ENCODE results near the gene ZBTB20.

Gene ZBTB20

DNA sequence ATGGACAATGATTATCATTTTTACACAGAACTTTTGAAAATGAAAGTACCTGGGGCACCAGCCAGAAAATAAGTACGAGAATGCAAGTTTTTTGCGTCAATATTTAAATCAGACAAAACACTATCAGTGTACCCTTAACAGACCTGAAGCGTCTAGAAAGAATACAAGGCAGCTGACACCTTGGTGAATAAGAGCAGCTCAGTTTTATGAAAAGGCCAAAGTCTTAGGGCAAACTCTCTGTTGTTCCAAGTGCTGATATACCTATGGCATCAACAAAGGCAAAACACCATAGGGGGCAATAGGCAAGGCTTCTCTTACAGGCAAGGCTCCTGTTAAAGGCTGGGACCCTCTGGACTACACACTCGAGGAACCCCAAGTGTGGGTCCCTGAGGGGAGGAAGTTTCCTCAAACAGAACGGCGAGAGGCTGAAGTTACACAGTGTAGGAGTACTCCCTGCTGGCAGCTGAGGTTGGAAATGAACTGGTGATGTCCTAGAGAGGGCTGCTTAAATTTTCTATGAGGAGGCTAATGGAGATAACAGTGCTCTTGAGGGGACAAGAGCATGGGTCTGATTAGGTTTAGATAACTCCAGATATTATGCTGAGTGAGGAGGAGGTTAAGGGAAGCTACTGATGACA is 562.2 kb downstream of the ZBTB20 start:
- no peak for DNase-seq (ENCODE audit: low read depth, low spot score)

DNA sequence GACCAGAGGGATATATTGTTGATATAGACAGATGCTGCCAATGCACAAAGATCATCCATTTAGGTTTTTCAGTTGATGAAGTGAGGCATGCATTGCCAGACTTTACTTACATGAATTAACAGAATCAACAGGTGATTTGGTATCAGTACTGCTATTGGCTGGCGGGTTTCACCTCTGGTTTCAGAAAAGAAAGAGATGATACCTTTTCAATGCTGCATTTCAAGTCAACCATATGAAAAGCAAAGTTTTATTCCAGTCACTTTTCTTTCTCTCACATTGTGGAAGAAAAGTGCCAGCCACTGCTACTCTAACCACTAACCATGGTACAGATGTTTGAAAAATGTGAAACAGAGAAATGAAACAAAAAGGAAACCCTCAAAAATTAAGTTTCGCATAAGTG is 564.2 kb downstream of the ZBTB20 start:
- DNase-seq (ENCODE audit: low read depth, low spot score), result no peak

DNA sequence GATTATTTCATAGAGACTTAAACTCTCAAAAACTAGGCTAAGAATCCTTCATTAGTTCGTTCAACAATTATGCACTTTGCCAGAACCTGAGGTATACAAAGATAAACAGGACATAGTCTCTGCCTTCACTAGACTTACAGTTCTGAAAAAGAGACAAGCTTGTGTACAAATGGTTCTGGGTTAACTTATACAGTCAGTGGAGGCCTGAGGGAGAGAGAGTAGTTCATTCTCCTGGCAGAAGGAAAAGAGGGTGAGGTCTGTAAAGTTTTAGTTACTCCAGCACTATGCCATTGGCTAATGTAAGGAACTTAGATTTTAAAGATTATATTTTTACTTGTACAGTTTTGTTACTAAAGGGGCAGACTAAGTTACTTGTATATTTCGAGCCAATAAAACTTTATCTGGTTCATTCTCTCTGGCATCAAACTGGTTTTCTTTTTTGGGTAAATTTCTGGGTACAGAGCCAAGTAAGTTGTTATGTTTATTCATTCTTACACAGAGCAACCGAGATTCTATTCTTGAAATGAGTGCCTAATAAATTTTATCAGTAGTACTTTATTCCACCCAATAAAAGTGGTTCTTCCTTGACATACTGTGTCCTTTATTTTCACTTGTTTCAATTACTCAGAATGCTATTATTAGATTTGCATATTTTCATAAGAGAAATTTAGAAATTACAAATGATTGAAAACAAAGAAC is 574.6 kb downstream of the ZBTB20 start:
- DNase-seq (ENCODE audit: low read depth, low spot score), result no peak

DNA sequence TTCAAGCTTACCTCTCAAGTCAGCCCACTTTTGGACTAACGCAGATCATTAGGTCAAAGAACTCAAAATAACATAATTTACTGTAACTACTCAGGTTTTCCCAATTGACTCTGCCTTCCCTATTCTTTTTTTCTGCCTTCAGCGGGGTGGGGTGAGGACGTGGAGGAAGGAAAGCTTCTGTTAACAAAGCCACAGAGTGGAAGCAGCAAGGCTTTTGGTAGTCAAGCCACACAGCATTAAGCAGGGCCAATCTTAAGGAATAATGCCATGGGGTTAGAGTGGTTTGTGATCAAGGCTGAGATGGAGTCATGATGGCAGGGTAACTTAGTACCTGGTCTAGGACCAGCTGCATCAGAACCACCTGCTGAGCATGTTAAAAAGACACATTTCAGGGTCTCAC is 575.7 kb downstream of the ZBTB20 start:
- no peak for DNase-seq (ENCODE audit: low read depth, low spot score)

DNA sequence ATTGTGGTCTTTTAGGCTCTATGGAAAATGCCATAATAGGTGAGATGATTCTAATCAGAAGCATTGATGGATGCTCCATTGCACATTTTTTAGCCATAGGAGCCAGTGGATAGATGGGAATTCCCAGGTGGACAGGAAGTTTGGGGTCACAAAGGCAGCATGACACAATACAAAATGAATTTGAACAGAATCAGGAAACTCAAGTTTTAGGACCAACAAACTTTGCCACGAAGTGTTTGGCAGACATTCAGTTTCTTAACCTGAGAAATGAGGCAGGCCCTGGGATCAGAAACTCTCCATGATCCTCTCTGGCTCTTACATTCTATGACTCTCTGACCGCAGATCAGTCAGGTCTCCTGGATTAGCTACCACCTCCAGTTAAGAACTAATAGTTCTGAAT is 577.9 kb downstream of the ZBTB20 start:
- no peak for DNase-seq (ENCODE audit: low read depth, low spot score)

DNA sequence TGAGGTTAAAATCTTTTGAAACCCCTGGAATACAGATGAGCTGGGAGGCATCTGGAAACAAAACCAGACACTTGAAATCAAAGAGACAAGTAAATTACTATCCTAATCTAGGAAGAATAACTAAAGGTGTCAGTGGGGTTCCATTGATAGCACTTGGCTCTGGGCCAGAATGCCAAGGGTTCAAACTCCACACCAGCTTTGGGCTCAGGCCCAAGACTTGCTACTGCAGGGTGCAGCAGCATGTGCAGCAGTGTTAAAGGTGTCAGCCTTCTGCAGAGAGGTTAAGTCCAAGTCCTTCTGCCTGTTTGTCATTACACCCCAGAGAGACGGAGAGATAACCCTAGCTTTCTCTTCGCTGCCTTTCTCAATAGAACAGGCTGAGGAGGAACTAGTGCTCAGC is 579.3 kb downstream of the ZBTB20 start:
- DNase-seq (ENCODE audit: low read depth, low spot score), result no peak

DNA sequence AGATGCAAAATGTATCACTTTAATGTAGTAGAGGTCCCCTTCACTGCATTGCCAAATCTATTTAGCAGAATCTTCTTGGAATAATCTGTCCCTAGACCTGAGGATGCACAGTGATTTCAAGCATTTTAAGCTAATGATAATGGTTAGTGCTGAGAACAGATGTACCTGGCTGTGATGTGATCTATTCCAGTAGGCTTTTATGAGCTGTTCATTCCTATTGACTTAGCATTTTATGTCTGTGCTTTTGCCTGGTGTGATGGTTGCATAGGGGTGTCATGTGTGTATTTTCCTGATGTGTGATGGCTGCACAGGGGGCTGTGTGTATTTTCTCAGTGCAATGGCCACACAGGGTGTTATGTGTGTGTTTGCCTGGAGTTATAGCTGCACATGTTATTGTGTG is 580.3 kb downstream of the ZBTB20 start:
- no peak for DNase-seq (ENCODE audit: low read depth, low spot score)

DNA sequence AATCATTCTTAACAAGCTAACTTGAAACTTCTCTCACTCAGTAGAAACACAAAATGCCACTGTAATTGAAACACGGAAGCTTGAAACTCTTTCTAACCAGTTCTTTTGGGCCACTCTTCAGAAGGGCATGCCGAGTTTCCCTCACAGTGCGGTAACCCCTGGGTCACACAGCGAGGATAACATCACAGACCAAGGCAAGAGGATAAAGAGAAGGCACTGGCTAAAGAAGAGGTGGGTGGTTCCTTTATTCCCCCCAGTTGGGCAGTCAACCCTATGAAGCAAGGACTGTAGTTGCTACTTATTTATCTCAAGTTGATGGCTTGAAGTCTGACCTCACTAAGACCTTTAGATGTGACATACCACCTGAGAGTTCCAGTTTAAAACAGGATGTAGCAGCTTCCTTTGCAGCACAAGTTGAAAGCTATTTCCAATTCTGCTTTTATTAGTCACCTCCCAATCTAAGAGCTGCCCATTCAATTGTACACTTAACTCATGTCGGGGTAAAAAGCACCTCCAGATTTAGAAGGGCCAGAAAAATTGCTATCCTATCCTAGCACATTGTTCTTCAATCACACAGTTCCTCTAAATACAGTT is 580.8 kb downstream of the ZBTB20 start:
- no peak for DNase-seq (ENCODE audit: low read depth, low spot score)

DNA sequence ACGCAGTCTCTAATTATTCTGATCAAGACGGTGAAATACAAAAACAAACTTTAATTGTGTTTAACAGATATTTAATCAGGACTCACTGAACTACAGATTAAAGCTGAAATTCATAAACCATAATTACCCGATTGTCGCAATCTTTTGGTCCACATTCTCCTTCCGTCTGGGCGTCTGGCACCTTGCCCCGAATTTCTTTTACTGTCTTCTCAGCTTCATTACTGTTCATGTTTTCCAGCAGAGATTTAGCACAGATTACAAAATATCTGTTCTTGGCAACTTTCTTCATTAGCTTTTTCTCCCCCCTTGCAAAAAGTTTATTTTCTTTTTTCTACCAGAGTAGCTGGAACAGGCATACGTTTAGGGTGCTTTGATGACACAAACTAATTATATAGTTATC is 581.9 kb downstream of the ZBTB20 start:
- no peak for DNase-seq (ENCODE audit: low read depth, low spot score)

DNA sequence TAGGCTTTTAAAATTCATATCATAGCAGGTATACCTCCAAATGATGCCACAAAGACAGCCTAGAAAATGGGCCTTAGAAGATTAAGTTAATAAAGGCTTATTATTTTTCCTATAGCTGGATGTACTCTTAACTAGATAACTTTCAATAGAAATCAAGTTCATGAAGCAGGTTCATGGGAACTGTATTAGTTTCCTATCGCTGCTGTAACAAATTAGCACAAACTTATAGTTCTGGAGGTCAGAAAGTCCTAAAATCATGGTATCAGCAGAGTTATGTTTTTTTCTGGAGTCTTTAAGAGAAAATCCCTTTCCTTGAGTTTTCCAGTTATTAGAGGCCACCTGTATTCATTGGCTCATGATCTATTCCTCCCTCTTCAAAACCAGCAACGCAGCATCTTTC is 583.4 kb downstream of the ZBTB20 start:
- DNase-seq (ENCODE audit: low read depth, low spot score), result no peak

DNA sequence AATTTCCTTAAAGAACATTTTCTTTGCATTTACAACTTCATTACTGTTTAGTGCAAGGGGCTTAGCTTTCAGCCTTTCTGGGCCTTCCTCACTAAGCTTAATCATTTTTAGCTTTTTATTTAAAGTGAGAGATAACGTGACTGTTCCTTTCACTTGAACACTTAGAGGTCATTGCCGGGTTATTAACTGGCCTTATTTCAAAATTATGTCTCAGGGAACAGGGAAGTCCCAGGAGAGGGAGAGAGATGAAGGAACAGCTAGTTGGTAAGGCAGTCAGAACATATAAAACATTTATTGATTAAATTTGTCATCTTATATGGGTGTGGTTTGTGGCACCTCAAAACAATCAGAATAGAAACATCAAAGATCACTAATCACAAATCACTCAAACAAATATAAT is 584.5 kb downstream of the ZBTB20 start:
- no peak for DNase-seq (ENCODE audit: low read depth, low spot score)

DNA sequence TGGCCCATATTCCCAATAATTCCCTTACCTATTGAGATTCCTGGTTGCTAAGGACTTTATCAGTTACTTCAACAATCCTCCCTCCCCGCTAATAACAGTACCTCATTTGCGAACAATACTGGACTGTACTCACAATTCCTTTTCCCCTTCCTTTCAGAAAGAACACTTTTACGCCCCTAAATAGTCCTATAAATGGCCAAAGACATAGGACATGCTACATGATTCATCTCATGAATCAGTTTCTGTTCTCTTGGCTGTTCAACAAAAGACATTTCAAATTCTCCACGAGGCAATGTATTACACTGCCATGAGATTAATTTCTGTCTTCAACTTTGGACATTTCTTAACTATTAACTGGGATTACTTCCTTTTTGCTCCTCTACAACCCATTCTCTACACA is 588.8 kb downstream of the ZBTB20 start:
- DNase-seq (ENCODE audit: low read depth, low spot score), result no peak

DNA sequence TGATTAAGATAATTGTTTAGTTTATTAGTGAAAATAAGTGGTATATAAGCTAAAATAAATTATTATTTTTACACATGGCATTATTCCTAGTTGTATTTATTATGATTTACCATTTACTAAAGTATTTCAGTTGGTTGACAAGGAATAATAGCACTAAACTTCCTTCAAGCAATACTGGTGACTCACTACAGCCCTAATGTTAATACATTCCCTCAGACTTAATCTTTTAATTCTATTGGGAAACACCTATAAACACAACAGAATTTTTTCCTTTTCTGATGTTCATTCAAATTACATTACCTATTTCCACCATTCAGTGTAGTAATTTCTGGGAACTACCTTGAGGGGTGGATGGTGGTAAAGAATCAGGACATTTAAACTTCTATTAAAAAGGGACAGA is 589.3 kb downstream of the ZBTB20 start:
- no peak for DNase-seq (ENCODE audit: low read depth, low spot score)

DNA sequence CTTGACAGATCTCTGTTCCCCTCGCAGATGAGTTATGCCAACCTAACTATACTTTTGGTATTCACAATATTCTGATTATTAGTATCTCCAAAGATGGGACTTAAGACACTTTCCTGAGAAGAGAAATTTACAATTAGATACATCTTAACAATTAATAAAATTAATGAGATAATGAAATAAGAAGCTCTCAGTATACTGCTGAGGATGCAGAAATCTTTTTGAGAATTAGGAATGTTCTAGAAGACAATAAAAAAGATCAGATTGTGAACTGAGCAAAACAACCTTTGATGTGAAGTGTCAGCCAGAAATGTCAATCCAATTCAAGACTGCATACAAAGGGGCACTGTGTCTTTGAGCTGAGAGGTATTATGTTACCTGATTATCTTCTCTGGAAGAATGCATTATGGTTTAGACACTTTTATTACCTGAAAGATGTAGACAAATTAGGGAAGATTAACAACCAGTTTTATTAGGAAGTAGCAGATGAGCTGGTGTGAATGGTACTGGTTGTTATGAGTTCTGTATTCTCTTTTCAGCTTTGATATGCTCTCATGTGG is 590.4 kb downstream of the ZBTB20 start:
- no peak for DNase-seq (ENCODE audit: low read depth, low spot score)

DNA sequence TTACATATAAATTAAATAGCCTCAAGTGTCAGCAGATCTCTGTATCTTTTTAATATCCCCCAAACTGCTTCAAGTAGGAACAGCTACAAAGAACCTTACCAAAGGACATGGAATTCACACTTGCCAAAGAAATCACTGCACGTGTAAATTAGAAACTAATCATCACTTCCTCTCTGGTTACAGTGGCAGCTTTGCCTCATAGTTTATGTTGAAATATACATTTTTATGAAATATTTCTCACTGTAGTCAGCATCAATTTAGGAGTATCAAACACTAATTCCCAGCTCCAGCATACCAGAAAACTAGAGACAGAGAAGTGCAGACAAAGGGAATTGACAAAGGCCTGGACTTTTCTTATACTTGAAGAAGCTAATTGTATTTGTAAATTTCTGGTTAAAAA is 592.4 kb downstream of the ZBTB20 start:
- no peak for DNase-seq (ENCODE audit: low read depth, low spot score)

DNA sequence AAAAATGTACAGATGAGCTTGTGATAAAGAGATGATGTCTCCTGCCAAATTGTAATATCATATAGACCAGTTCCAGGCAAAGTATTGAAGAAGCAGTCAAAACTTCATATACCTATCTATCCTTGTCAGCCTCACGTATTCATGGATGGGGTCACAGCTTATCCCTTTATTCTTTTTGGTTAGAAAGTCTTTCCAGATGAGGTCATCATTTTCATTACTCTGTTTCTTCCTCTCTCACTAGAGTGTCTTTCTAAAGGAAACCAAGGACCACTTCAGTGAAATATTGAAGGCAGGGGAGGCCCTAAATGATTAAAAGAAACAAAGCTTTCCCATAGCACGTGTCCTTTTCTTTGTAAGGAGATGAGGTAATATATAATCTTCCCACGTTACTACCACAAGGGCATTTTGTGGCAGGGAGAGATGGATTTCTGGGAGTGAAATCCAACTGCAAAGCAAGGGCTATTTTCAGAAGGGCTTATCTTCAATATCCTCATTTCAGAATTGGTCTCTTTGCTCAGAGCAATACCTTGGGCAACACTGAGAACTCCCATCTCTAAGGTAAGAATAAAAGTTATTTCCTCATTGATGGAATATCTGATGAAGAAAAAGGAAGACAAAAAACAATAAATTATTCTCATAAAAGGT is 593.0 kb downstream of the ZBTB20 start:
- DNase-seq (ENCODE audit: low read depth, low spot score), result no peak

DNA sequence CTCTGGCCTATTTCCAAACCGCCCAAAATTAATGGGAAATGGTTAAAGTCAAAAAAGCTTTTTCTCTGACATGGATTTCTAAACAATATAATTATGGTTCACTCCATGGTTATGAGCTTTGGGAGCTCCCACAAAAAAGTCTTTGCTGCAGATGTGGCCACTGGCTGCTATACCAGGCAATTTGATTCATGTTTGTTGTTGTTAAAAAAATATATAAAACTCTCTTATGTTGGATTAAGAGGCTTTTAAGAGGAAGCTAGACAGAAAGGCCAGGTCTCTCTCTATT is 594.6 kb downstream of the ZBTB20 start:
- no peak for DNase-seq (ENCODE audit: low read depth, low spot score)

DNA sequence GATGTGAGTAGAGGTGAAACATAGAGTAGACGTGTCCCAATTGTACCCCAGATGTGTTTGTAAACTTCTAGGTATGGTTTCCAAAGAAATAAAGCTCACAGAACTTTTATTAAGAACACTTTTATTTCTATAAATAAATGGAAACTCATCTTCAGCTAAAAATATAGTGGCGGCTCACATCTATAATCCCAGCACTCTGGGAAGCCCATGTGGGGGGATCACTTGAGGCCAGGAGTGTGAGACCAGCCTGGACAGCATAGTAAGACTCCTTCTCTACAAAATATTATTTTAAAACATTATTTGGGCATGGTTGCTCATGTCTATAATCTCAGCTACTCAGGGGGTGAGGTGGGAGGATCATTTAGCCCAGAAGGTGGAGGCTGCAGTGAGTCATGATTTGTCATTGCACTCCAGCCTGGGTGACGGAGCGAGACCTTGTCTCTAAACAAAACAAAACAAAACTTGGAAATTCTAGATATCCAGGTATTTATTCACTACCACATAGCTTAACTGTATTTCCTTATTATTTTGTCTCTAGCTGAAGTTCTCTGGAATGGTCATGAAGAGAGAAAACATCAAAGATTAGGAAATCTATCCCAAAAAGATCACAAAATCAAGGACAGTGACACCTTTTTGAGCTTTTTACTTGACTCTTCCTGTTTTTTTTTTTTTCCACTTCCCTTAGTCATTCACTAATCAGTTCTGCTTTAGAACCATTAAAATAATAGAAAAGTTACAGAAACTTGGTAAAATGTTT is 595.1 kb downstream of the ZBTB20 start:
- no peak for DNase-seq (ENCODE audit: low read depth, low spot score)

DNA sequence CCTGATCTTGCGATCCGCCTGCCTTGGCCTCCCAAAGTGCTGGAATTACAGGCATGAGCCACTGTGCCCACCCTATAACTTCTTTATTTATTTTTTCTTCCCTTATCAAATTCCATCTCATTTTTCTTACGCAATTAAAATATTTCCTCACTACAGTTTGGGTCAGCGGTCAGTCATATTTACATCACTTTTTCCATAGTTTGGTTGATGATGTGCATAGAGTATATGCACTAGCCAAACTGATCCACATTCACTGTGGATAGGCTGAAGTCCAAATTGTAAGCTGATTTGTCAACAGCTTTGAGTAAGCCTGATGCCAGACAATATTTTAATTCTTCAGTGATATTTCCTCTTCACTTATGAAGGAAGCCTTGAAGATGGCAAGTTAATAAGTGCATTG is 596.9 kb downstream of the ZBTB20 start:
- no peak for DNase-seq (ENCODE audit: low read depth, low spot score)

DNA sequence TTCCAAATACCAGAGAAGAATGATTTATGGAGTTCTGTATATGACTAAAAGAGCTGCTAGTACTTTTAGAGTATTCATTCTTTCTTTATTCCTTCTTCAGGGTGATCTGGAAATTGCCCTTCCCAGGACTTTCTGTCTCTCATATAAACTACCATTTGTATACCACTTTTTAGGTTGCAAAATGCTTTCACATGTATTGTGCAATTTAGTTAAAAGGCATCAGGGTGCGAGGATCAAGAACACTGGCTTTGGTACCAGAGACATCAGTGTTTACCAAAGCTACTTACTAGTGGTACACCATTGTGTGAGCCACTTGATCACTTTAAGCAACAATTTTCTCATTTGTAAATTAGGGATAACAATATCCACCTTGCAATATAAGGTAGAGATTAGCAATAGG is 601.9 kb downstream of the ZBTB20 start:
- DNase-seq (ENCODE audit: low read depth, low spot score), result no peak

DNA sequence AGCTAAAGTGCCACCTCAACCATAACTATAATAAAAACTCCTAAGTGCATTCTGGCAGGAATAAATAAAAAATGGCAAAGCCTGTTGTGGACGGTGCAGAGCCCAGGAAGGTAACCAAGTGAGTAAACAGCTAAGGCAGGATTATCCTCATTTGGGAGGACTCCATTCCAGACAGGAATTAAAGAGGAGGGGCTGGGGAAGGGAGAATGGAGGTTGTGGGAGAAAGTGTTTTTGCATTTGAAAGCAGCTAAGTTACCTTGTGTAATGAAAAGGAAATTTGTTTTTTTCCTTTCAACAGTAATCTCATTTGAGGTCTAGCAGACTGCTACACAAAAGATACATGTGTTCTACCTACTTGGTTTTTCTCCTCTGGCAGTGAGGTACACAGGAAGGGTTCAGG is 604.7 kb downstream of the ZBTB20 start:
- DNase-seq (ENCODE audit: low read depth, low spot score), result no peak

DNA sequence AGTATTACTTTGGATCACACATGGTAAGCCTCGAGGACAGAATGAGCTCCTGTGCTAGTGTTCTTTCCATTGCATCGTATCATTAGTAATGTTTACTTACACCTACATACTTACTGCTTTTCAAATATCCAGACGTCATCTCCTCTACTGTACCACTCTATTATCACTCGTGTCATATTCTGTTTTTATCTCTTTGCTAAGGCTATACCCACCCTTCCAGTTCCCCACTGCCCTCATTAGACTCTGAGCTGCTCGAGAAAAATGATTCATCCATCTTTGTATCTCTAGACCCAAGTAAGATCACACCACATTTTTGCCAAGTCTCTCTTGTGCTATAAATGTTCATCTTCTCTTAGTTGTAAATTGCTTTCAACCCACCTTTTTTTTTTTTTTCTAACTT is 607.6 kb downstream of the ZBTB20 start:
- no peak for DNase-seq (ENCODE audit: low read depth, low spot score)
